Stromal cell of bone marrow (primary cell): ENCODE data around the gene VPS37B.
"Not testable (repeated sequence)": the region's sequence is repeated elsewhere in the genome, so short reads cannot be mapped to it uniquely, and the experiment has no call there.

Experiments used
- DNase-seq: peaks from one replicate; pipeline ENCODE4 v3.0.0-alpha.2; 2012; ENCODE audit warnings: low read depth

The VPS37B gene

DNA sequence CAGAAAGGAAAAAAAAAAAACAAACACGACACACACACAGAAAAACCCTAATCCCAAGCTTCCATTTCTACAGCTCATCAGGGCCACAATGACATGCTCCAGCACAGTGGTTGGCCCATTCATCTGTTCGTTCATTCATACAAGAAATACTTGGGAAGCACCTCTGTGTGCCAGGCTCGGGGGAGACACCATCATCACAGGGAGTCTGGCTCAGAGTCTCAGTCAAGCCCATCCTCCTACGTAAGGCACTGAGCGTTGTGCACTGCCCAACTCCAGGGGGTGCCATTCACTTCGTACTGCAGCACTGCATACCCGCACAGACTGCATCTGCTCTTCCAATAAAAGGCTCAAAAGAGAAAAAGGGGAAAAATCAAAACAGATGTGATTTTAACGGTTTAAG is 15.3 kb downstream of the VPS37B start:
- no peak for DNase-seq

DNA sequence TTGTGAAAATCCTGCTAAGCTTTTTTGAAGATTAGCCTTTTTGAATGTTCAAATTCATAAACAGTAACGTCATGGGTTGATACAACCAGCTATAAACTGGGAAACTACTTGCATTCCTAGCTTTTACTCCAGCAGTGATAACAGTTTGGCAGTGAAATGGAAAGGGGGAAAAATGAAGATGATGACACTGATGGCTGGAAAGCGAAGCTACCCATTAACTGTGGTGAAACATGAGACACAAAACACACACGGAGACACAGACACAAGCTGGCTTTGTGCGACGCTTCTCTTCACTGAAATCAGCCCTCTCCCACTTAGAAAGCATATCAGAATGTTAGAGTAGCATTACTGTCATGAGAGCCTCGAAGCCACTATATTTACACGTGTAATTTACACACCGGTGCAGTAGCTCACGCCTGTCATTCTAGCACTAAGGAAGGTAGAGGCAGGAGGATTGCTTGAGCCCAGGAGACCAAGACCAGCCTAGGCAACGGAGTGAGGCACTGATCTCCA is 15.7 kb downstream of the VPS37B start:
- no peak for DNase-seq

DNA sequence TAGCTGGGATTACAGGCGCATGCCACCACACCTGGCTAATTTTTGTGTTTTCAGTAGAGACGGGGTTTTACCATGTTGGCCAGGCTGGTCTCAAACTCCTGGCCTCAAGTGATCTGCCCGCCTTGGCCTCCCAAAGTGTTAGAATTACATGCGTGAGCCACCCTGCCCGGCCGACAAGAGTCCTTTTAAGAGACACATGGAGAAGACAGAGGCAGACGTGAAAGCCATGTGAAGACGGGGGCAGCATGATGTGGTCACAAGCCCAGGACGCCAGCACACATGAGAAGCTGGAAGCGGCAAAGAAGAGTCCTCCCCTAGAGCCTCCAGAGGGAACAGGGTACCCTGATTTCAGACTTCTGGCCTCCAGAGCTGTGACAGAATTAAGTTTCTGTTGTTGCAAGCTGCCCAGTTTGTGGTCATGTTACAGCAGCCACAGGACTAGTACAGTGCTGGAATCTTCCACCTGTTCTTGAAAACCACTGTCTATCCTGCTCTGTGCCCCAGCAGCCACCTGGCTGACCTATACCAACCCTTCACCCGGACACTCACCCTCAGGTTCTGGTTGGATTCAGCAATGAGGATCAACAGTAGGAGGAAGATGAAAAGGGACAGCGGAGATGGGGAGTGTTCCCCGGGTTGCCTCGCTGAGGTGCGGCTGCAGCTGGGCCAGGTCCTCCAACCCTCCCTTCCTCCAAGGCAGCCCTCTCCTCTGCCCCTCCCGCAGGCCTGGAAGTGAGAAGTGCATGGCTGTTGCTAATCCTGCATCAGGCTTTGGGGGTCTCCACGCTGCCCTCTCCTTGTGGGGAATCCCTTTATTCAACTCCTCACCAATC is 16.9 kb downstream of the VPS37B start:
- no peak for DNase-seq

DNA sequence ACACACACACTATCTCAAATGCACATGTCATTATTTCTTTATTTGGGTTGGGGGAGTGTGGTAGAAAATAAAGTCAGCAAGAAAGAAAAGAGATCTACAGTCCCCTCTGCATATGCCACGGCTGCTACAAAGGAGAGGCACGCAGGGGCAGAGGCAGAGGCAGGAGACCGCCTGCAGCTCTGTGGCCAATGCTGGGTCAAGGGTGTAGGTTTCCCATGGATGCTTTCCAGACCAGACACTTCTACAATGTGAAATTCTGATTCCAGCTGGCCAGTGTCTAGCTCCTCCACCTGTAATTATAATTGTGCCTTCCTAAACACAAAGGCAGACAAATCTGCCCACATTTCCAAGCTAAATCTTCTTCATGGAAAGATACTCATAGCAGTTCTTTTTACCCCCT is 19.2 kb downstream of the VPS37B start:
- DNase-seq, result no peak

DNA sequence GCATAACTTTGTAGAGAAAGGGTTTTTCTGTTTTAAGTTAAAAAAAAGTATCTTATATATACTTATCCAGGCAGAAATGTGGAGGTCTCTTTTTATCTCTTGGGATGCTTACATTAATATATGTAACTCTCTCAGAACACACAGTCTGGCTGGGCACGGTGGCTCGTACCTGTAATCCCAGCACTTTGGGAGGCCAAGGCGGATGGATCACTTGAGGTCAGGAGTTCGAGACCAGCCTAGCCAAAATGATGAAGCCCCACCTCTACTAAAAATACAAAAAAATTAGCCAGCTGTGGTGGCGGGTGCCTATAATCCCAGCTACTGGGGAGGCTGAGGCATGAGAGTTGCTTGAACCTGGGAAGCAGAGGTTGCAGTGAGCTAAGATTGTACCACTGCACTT is 19.6 kb downstream of the VPS37B start:
- not testable (repeated sequence) for DNase-seq

DNA sequence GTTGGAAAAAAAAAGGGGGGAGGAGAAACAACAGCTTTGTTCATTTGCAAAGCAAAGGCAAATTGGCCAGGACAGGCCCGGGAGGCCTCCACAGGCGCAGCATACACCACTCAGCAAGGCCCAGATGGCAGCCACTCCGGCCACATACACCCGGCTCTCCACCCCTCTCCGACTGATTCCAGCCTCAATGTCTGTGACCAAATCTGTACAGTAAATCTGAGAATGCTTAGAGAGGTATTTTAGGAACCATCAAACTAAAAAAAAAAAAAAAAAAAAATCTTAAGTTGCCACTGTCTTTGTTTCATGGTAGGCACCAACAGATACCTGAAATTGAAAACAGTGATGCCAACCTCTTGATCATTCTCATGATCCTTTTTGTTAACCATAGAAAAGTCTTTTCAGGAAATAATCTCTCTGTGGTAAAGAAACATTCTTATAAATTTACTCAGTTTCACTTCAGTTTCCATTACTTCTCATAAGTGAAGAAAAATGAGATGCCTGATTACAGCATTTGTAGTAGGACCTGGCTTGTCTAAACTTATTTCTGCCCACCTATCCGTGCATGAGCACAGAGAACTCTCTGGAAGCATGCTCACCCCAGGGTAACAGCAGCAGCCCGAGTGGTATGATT is 20.2 kb downstream of the VPS37B start:
- no peak for DNase-seq

DNA sequence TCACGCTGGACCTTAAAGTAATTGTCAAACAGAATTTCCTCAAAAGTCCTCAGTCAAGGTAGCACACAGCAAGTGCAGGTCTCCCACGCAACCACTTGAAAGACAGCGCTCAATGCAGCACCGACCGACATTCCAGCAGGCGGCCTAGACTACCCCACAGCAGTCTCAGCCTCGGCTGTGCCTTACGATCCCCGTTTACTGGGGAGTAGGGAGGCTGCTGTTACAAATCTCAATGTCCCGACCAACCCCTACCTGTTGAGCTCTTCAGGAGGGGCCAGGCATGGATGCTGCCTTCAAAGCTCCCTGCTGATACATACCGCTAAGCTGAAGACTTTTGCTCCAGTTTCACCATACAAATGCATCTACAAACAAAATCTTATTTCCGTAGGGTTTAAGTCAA is 21.8 kb downstream of the VPS37B start:
- no peak for DNase-seq

DNA sequence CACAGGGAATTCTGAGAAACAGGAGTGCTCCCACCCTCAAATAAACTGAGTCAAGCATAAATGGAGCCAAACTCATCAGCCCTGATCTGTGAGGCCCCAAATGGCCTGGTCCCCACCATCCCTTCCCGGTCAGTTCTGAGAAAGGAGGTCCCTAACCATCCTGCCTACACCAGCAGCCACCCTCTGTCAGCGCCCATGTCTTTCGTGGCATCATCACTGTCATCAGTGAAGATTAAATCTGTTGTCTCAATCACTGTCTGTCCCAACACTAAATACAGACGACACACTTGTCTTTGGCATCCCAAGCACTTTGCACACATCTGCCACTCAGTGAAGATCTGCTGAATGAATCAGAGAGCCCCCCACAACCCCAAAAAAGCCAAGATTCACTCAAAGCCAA is 22.4 kb downstream of the VPS37B start:
- DNase-seq, result no peak

DNA sequence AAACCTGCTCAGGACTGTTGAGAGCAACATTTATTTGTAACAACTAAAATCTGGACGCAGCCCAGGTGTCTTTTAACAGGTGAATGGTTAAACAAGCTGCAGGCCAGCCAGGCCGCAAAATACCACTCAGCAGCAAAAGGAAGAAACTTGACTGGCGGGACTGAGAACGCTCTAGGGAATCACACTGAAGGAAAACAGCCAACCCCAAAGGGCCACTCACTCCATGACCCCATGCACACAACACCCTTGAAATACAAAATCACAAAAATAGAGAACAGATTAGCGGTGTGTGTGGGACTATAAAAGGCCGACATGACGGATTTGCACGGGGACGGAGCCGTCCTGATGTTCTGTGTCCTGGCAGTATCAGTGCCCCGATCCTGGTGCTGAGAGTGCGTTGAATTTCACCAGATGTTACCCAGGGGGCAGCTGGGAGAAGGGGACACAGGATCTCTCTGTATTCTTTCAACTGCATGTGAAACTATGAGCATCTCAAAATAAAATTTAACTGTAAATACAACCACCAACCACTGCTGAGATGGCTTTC is 23.0 kb downstream of the VPS37B start:
- no peak for DNase-seq

DNA sequence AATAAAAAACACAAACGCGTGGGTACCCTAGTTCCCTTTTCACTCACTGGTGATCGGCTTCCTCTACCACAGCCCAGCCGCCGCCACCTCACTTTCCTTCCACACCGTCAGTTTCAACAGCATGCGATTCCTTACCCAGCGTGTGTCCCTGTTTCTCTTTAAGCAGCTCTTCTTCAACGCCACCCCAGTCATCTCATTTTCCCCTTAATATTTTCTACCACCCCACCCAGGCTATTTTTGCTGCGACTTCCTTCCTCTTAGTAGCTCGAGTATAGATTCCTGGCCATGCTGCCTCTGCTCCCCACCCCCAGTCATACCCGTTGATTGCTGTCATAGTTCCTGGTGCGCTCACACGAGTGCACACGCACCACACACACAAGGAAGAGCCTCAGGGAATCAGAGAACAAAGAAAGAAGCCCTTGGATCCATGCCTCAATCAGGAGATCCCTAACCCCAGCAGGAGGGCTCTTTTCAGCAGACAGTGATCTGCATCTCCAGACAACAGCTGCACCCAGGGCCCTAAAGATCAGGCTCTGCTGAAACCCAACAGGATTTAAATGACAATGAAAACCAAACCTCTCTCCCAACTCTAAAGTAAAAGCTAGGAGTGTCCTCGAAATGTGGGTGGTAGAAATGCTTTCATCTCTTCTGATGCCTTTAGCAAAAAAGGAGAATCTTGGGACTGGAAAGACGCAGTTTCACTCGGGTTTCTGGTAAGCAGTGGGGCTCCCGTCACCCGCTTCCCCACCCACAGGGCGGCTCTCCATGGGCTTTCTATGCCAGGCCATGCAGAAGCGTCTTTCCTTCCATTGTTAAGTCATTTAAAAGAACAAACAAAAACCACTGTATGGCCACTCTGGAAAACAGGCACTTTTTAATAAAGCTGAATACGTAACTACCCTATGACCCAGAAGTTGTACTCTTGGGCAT is 23.8 kb downstream of the VPS37B start:
- no peak for DNase-seq

DNA sequence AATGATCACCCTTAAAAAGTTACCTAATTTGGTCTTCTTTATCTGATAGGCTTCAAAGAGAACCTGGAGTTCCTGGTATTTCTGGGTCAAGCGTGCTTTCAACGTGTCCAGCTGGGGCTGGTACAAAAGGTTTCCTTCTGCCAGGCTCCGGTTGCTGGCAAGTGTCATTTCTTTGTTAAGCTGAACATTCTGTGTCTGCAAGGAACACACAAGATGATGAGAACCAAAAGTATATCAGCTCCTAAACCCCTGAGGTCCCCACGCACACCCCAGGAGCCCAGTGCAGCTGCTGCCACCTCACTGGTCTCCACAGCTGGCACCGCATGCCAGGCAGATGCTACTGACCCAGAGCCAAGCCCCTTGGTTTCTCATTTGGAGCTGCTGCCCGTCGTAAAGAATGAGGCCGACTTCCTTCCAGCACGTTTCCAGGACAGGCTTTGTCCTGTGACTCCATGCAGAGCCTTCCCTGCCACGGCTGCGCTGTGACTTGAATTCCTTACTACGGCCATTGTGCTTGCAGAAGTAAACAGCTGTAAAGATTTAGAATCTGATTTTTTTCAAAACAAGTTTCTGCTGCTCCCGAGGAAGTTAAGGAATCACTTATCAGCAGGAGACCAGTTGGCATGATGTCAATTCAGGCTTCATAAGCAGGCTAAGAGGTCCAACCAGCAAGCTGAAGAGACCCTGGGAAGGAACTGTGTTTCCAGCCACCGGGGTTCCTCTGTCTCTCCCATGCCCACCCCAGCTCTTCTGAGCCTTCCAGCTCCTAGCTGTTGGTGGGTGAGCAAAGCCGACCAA is 24.9 kb downstream of the VPS37B start:
- DNase-seq, result no peak

DNA sequence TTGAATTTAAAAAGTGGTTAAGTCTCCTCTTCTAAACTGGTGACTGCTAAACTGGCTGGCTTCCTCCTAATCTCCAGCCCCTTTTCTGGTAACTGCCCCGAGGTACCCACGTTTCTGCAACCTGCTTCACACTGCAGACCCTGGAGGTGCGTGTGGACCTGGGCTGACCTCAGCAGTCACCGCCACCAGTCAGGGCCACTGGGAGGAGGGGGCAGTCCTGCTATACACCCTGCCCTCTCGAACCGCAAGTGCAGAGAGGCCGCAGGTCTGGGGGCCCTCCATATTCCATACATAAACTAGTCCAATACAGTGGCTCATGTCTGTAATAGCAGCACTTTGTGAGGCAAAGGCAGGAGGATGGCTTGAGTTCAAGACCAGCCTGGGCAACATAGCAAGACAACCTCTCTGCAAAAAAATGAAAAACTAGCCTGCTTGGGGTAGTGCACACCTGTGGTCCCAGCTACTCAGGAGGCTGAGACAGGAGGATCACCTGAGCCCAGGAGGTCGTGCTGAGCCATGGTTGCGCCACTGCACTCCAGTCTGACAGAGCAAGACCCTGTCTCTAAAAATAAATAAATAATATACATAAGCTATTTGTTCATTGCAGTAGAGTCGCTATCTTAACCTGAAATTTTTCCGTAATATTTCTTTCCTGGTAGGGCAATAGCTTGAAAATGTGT is 25.6 kb downstream of the VPS37B start:
- no peak for DNase-seq

DNA sequence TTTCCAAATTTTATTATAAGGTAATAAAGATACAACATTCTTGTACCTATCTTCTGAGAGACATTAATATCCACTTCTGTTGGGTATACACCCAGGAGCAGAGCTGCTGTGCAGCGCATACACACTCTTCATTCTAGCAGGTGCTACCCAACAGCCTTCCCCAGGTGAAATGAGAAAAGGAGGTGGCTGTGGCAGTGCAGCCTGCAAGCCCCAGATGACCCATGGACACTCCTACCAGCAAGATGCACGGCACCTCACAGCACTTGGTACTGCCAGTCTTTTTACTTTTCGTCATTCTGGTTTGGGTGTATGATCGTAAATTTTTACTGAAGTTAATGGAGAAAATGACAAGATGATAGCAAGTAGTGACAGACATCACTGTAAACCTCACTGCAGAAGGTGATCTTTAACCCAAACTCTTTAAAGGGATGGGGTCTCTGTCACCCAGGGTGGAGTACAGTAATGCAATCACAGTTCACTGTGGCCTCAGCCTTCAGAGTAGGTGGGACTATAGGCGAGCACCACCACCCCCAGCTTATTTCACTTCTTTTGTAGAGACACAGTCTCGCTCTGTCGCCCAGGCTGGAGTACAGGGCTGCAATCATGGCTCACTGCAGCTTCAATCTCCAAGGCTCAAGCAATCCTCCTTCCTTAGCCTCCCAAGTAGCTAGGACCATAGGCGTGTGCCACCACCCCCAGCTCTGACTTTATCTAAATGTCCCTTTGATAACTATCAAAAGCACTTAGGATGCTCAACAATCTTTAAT is 26.5 kb downstream of the VPS37B start:
- no peak for DNase-seq

DNA sequence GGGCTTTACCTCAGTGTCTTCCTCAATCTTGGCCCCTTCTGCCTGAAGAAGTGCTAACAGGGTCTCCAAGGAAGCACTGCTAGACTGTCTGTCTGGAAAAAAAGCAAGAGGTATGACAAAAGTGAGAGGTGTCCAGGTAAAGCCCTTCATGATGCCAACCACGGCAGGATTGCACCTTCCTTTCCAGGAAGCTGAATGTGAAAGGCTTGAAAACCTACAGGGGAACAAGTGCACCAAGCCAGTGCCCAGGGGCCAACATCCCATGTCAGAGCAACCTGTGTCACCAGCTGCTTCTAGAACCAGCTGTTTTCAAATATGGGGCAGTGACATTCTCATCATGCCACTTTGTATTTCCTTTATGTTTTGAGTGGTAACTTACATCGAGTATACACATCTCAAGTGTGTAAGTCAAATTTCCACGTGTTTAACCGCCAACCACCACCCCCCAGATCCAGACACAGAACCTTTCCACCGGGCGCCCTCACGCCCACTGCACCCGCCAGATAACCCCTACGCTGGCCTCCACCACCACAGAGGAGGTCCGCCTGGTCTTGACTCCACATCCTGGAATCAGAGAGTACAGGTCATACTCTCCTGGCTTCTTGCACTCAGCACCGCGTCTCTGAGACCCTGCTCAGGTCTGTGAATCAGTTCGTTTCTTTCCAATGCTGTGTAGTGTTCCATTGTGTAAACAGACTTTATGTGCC is 27.3 kb downstream of the VPS37B start:
- no peak for DNase-seq

DNA sequence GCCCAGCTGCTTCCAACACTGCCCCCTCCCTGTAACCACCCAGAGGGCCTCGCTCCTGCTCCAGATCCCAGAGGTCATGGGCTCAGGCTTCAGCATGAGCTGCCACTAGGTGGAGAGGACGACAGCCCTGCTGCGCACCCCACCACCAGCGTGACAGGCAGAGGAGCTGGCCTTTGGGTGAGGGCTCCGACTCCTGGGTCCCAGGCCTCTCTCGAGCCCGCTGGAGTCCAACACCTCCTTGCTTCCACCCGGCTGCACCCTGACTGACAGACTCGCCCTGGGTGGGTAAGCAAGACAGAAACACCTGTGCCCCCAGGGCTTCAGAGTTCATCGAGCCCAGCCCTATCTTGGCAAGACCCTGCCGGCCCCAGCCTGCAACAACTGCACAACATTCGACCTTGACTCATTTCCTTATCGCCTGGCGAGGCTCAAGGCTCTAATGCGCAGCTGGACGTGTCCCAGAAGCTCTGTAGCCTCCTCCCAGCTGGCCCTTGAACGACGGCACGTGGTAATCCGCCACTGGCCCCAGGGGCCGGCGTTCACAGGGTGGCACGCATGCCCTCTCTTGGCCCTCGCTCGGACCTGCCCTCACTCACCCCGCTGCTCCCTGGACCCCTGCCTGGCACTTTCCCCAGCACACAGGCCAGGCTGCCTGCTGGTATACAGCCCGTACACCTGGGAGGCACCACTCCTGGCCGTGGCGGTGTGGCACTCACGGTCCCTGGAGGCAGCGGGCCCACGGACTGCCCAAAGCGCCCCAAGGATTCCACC is 28.0 kb downstream of the VPS37B start:
- no peak for DNase-seq

DNA sequence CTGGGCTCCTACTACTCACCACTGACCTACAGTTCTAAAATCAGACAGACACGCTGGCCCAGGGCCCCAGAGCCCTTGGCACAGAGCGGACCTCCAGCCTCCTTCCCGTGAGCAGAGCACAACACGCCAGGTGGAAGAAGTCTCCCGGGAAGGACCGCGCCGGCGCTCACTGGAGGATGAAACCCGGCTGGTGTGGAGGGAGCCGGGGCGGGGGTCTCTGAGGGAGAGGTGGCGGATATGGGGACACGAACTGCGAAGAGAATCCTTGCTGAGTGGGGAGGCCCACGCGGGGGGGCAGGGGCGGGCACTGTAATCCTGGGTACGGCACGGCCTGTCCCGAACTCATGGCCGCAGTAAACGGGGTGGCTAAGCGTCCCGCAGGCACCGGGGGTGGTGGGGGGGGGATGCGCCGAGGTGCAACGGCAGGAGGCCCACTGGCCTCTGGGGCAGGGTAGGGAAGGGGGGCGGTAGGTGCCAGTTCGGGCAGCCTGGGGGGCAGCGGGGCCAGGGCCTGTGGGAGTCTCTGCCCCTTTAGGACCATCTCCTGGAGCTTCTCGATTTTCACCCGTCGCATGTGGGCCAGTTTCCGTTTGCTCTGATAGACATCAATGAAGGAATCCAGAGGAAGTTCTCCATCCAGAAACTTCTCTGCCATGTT is 28.8 kb downstream of the VPS37B start:
- no peak for DNase-seq

DNA sequence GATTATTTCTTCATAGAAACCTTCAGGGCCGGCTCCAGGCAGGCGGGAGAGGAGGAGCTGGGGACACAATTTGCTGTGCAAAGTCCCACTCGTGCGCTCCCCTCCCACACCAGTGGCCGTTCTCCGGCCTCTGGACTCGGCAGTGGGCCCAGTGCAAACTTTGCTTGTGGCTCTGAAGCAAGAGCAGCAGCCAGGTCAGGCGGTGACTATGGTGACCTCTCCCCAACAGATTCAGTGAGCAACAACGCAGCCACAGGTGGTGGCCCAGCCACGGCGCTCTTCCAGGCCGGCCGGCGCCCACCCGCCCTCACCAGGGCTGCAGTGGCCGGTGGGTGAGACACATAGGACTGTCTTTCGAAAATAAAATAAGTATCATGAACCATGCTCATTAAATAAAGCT is 29.5 kb downstream of the VPS37B start:
- no peak for DNase-seq
